Stimulated activated CD8-positive, alpha-beta memory T cell treated with anti-CD3 and anti-CD28 coated beads, Interleukin-15, amount 100 ng/mL, for 1 hour (primary cell): ENCODE measurements around the gene HIC1.
A peak's percentile ranks its signal among the peaks of the same experiment; 100 is the strongest.

Source experiments
- DNase-seq: peaks from one replicate; pipeline ENCODE4 v3.0.0-alpha.2; 2020; ENCODE audit warnings: low read depth

HIC1 gene

DNA sequence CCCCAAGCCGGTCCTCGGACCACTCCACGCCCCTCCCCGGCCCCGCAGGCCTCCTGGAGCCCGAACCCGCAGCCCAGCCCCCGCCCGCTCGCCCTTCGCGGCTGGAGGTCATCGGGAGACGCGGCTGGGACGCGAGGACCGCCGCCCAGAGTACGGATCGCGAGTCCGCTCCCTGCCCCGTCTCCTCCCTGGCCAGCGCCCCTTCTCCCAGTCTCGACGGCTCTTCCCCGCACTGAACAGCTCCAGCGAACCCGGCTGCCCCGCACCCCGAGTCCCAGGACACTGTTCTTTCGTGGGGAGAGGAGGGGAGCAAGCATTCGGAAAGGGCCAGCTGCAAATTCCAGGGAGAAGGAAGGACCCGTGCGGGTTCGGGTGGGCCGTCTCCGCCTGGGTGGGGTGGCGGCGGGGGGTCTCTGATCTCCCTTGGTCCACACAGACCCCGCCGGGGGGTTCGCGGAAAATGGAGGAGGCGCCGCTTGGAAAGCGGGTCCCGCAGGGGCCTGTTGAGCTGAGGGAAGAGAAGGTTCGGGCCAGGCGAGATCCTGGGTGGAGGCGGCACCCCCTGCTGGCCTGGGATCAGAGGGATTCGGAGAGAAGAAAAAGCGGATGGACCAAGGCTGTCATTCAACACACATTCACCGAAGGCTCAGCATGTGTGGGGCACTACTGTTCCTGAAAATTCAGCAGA is 29.1 kb upstream of the HIC1 start:
- DNase-seq: no peak

GRCh38 chr17:2027528-2028233 is 27.2 kb upstream of the HIC1 start:
- no peak for DNase-seq

DNA sequence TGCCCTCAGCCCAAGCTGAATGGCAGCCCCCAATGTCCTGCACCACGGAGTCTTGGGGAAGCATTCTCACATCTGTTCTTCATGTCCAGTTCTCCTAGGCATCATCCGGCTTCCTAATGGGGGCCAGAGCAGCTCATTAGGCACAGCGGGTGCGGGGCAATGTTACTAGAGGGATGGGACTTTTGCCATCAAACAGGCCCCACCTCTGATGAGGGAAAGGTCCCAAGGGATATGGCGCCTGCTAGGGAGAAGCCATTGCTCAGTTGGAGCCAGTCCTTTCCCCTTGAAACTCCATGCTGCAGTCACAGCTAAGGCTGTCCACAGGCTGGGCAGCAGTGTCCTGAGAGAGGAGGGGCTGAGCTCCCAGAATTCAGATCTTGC is 26.7 kb upstream of the HIC1 start:
- DNase-seq: no peak

DNA sequence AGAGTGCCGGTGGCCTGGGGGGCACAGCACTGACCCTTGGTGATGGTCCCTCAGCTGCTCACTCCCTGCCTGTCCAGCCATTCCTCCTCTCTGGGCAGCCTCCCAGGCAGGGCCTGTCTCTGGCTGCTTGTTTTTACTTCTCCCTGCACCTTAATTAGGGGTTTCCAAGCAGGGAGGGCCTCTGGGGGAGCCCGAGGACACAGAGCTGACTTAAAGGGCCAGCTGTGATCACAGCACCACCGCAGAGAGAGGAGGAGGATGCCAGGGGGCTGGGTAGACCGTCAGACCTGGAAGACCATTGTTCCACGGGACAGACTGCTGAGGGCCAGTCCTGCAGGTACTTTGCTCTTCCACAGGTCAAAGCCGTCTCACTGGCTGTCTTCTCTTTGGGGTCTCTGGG is 26.2 kb upstream of the HIC1 start:
- no peak for DNase-seq

DNA sequence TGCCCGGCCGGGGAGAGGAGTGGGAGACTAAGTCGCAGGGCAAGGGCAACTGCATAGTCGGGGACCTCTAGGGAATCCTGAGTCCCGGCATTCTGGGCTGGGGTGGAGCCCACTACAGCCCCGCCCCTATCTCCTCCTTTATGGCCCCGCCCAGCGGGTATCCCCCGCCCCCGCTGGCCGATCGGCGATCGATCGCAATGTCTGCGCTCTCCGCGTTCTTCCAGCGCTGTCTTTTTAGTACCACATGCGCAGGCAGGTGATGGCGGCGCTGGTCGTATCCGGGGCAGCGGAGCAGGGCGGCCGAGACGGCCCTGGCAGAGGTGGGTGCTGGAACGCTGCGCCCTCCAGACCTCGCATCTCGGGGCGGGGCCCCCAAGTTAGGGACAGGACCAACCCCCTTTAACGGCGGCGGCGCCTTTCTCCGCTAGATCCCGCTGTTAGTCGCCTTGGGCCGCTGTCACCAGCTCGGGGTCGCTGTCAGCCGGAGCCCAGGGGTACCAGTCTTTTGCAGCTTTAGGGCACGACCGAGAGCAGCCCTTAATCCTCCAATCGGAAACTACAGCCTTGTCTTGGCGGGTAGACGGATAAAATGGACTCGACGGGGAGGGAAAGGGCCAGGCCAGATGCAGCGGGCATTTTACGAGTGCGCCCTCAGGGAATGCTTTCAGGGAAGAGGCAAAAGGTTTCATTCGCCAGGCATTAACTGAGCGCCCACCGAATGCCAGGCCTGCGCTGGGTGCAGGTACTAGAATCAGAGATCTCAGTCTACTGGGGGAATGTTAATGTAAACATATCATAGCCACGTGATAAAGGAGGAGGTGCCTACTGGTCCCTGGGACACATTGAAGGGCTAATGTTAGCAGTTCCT is 24.8 kb upstream of the HIC1 start, which contains the start of gene DPH1:
Gene DPH1, plus strand, starts transcription at position 243 of the 868 bp plus-strand sequence. Its CDS starts 17 bp downstream, at position 260.
- DNase-seq: peak; percentile 72

- DNase-seq: no peak
These were observed 24.1 kb upstream of the HIC1 start for GRCh38 chr17:2030779-2031163.

DNA sequence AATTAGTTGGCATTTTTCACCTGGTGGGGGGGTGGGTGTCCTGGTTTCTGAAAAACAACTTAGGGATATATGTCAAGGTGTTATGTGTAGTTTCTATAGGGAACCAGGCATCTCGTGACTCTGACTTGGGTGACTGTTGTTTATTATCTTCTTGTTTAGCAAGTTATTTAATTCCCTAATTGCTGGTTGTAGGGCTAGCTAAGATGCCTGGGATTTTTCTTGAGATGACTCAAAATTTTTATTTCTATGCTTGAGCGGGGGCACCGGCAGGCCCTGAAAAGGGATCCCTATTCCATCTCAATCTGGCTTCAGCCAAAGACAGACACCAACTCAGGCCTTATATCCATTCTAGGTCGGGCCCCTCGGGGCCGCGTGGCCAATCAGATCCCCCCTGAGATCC is 21.8 kb upstream of the HIC1 start:
- no peak for DNase-seq

- no peak for DNase-seq
These were observed 20.7 kb upstream of the HIC1 start for GRCh38 chr17:2034157-2034556.

DNA sequence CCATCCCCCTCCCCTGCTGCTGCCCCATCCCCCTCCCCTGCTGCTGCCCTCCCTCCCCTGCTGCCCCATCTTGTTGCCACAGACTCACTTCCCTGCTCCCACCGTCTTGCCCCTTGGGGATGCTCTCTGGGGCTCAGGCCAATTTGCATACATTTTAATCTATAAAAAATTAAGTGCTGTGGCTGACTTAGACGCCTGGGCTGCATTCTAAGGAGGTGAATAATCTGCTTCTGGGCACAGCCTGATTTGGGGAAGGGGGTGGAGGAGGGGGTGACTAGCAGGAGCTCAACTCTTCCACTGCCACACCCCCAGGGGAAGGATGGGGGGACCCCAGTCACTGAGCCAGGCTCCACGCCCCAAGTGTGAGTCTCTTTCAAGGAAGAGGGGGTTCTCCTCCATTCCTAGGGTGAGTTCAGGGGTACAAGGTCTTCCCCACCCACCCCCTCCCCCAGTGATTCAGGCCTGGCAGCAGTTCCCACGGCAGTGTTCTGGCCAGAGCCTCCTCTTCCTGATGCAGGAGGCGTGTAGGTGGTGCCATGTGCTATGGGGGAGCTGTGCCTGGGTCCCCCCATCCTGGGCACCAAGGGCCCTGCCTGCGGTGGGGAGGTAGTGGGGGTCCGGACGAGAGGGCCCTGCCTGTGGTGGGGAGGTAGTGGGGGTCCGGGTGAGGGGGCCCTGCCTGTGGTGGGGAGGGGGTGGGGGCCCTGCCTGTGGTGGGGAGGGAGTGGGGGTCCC is 19.9 kb upstream of the HIC1 start:
- DNase-seq: no peak

- no peak for DNase-seq
These were observed 19.1 kb upstream of the HIC1 start for GRCh38 chr17:2035541-2036488.

GRCh38 chr17:2037155-2037554 is 17.7 kb upstream of the HIC1 start:
- DNase-seq: no peak

- no peak for DNase-seq
These were observed 14.6 kb upstream of the HIC1 start for GRCh38 chr17:2040219-2040827.

- no peak for DNase-seq
These were observed 13.9 kb upstream of the HIC1 start for GRCh38 chr17:2040942-2041560.

DNA sequence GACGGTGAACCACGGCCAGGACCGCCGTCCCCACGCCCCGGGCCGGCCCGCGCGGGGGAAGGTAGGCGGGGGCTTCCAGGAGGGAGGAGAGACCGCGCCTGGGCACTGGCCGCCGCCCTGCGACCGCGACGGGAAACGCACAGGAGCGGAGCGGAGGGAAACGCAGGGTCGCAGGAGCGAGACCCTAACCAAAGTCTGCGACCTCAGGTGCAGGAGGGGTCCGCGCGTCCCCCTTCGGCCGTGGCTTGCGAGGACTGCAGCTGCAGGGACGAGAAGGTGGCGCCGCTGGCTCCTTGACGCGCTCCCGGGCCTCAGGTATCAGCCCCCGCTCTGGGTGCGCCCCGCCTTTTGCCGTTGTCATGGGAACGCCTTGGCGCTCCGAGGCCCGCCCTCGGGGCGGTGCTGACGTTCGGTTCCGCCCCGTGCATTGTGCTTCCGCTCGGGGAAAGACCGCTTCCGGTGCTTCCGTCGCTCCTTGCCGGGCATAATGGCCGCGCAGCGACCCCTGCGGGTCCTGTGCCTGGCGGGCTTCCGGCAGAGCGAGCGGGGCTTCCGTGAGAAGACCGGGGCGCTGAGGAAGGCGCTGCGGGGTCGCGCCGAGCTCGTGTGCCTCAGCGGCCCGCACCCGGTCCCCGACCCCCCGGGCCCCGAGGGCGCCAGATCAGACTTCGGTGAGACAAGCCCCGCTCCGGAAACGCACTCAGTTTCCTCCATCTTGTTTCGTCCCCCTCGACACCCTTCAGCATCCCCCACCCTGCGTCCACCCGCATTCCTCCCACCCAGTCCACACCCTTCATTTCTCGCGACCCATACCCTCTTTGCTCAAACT is 13.1 kb upstream of the HIC1 start, which contains the start of gene OVCA2:
Gene OVCA2, plus strand, starts transcription at position 462 of the 829 bp plus-strand sequence. Its CDS starts 26 bp downstream, at position 488.
- DNase-seq: peak; percentile 95

- DNase-seq: no peak
These were observed 12.5 kb upstream of the HIC1 start for GRCh38 chr17:2042390-2042847.

- no peak for DNase-seq
These were observed 12.0 kb upstream of the HIC1 start for GRCh38 chr17:2042933-2043332.

DNA sequence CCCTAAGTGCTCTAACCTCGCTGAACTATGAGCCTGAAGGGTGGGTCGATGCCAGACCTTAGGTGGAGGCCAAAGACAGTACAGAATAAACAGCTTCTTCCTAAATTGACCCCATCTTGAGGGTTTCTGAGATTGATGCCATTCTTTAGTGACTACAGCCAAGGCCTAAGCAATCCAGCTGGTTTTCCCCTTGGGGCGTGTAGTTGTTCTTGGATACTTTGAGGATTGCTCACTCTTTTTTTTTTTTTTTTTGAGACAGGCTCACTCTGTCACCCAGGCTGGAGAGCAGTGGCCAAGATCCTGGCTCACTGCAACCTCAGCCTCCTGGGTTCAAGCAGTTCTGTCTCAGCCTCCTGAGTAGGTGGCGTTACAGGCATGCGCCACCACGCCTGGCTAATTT is 11.1 kb upstream of the HIC1 start:
- DNase-seq: no peak

GRCh38 chr17:2044263-2044894 is 10.5 kb upstream of the HIC1 start:
- DNase-seq: no peak
